H1 (cell line): ENCODE measurements around the gene EML4. TPM values are rescaled to one million over a fixed set of nuclear protein-coding genes. Genes with fewer than 3 reads are reported as not detected.

Experiments used
- CTCF ChIA-PET: fragments of 300-600 bp; sonication (Branson Sonifier 250); formaldehyde crosslinking; loops from one replicate; lab custom pipeline; 2021; ENCODE audit not compliant: partially characterized antibody; lab: Charles Lee
- POLR2A ChIA-PET: fragments of 300-600 bp; sonication (Branson Sonifier 250); formaldehyde crosslinking; loops from one replicate; lab custom pipeline; 2021; ENCODE audit warnings: inconsistent platforms; ENCODE audit not compliant: partially characterized antibody; lab: Charles Lee
- DNase-seq, 2 experiments: peaks; one replicate each; pipeline versions ENCODE4 v3.0.0 to v3.0.0-alpha.2; 2010 to 2022; ENCODE audit warnings: low spot score in 2 of 2, low read depth in 1 of 2, mixed read lengths in 1 of 2
- FAIRE-seq: peaks from 2 replicates; lab custom pipeline; 2011; peaks lifted over from hg19 to GRCh38; lab: Jason Lieb, UNC
- H2AFZ ChIP-seq: 2 replicates; pipeline ENCODE4 v1.8.1; 2012; ENCODE audit warnings: low read length, inconsistent platforms
- H2AK5ac ChIP-seq: 2 replicates; pipeline ENCODE4 v1.6.1; 2013; ENCODE audit warnings: low read depth, low read length
- H2BK120ac ChIP-seq: replicated peaks from 2 replicates; pipeline ENCODE3; 2013; ENCODE audit warnings: low read depth, low read length, inconsistent platforms
- H2BK12ac ChIP-seq: 2 replicates; pipeline ENCODE4 v1.6.1; 2013; ENCODE audit warnings: low read depth, low read length
- H2BK15ac ChIP-seq: 2 replicates; pipeline ENCODE4 v1.6.1; 2013; ENCODE audit warnings: low read length
- H2BK20ac ChIP-seq: 2 replicates; pipeline ENCODE4 v1.6.1; 2013; ENCODE audit warnings: low read length
- H2BK5ac ChIP-seq: 2 replicates; pipeline ENCODE4 v1.6.1; 2013; ENCODE audit warnings: low read depth, low read length
- H3K14ac ChIP-seq: 2 replicates; pipeline ENCODE4 v1.6.1; 2013; ENCODE audit warnings: inconsistent platforms; ENCODE audit not compliant: insufficient read length
- H3K18ac ChIP-seq: 2 replicates; pipeline ENCODE4 v1.6.1; 2013; ENCODE audit warnings: low read length; ENCODE audit errors: extremely low read depth
- H3K23ac ChIP-seq: 2 replicates; pipeline ENCODE4 v1.6.1; 2013; ENCODE audit warnings: inconsistent platforms; ENCODE audit not compliant: insufficient read length
- H3K23me2 ChIP-seq: 2 replicates; pipeline ENCODE4 v1.6.1; 2013; ENCODE audit warnings: low read depth, low read length
- H3K27ac ChIP-seq: 2 replicates; pipeline ENCODE4 v1.6.1; 2011; ENCODE audit warnings: low read depth, low read length, inconsistent platforms
- H3K27me3 ChIP-seq, 4 experiments: replicated peaks in 1 of 4; 1 replicate in 1 of 4; 2 replicates in 3 of 4; pipeline versions ENCODE4 v1.6.1 to v1.8.1; 2011 to 2013; ENCODE audit warnings: low read length in 3 of 4, mild to moderate bottlenecking in 3 of 4, inconsistent platforms in 2 of 4, mixed read lengths in 2 of 4, moderate library complexity in 1 of 4; ENCODE audit not compliant: control insufficient read depth in 3 of 4, insufficient read depth in 3 of 4; ENCODE audit errors: extremely low read depth in 1 of 4
- H3K36me3 ChIP-seq, 4 experiments: 2 replicates each; pipeline versions ENCODE4 v1.6.1 to v1.8.1; 2011 to 2013; ENCODE audit warnings: mild to moderate bottlenecking in 4 of 4, low read length in 3 of 4, moderate library complexity in 2 of 4, control low read depth in 1 of 4, inconsistent platforms in 1 of 4; ENCODE audit not compliant: insufficient read depth in 4 of 4, control insufficient read depth in 2 of 4
- H3K4ac ChIP-seq: replicated peaks from 2 replicates; pipeline ENCODE3; 2013; ENCODE audit warnings: low read length, low read depth, mixed read lengths, inconsistent platforms; ENCODE audit not compliant: insufficient read length
- H3K4me1 ChIP-seq, 4 experiments: replicated peaks in 1 of 4; 1 replicate in 1 of 4; 2 replicates in 3 of 4; pipeline versions ENCODE4 v1.6.1 to v1.8.1; 2011 to 2013; ENCODE audit warnings: low read length in 3 of 4, inconsistent platforms in 2 of 4, mixed read lengths in 1 of 4; ENCODE audit not compliant: insufficient read depth in 4 of 4, control insufficient read depth in 3 of 4
- H3K4me2 ChIP-seq, 2 experiments: 2 replicates each; pipeline versions ENCODE4 v1.6.1 to v1.8.1; 2011 to 2013; ENCODE audit warnings: low read depth in 2 of 2, low read length in 2 of 2, control low read depth in 1 of 2, inconsistent platforms in 1 of 2, mild to moderate bottlenecking in 1 of 2; ENCODE audit not compliant: insufficient read depth in 1 of 2
- H3K4me3 ChIP-seq, 4 experiments: fragments of 200-600, 300-600 bp in 1 of 4; sonication (generic), shearing (Covaris generic), sonication (Bioruptor Twin) in 1 of 4; 2 replicates each; pipeline versions ENCODE4 v1.5.1 to v1.8.1; 2011 to 2016; ENCODE audit warnings: low read length in 4 of 4, low read depth in 3 of 4, control low read depth in 2 of 4, inconsistent platforms in 2 of 4, mild to moderate bottlenecking in 2 of 4, mixed read lengths in 1 of 4, moderate library complexity in 1 of 4; ENCODE audit not compliant: insufficient read depth in 2 of 4; ENCODE audit errors: extremely low read depth in 1 of 4
- H3K56ac ChIP-seq: replicated peaks from 2 replicates; pipeline ENCODE3; 2013; ENCODE audit warnings: low read depth, mild to moderate bottlenecking, mixed read lengths, low read length, inconsistent platforms; ENCODE audit not compliant: insufficient read length
- H3K79me1 ChIP-seq: 2 replicates; pipeline ENCODE4 v1.6.1; 2013; ENCODE audit warnings: low read depth, low read length, control low read depth
- H3K79me2 ChIP-seq, 2 experiments: 2 replicates each; pipeline versions ENCODE4 v1.6.1 to v1.8.1; 2012 to 2013; ENCODE audit warnings: low read length in 2 of 2, mild to moderate bottlenecking in 2 of 2, inconsistent platforms in 1 of 2; ENCODE audit not compliant: insufficient read depth in 2 of 2, control insufficient read depth in 1 of 2
- H3K9ac ChIP-seq, 4 experiments: replicated peaks in 1 of 4; 1 replicate in 1 of 4; 2 replicates in 3 of 4; pipeline versions ENCODE4 v1.6.1 to v1.8.1; 2011 to 2013; ENCODE audit warnings: low read depth in 3 of 4, low read length in 3 of 4, control low read depth in 2 of 4, mild to moderate bottlenecking in 2 of 4, moderate library complexity in 2 of 4, inconsistent platforms in 1 of 4; ENCODE audit errors: extremely low read depth in 1 of 4
- H3K9me3 ChIP-seq, 2 experiments: 2 replicates each; pipeline versions ENCODE4 v1.6.1 to v1.8.1; 2012 to 2013; ENCODE audit warnings: mild to moderate bottlenecking in 2 of 2, moderate library complexity in 2 of 2, control low read depth in 1 of 2, inconsistent platforms in 1 of 2, low read depth in 1 of 2, low read length in 1 of 2, mixed read lengths in 1 of 2; ENCODE audit not compliant: insufficient read depth in 2 of 2
- H4K20me1 ChIP-seq, 2 experiments: replicated peaks in 1 of 2; 2 replicates each; pipeline versions ENCODE3 to v1.8.1; 2011 to 2013; ENCODE audit warnings: inconsistent platforms in 2 of 2, low read length in 2 of 2, mild to moderate bottlenecking in 1 of 2; ENCODE audit not compliant: insufficient read depth in 2 of 2, control insufficient read depth in 1 of 2
- H4K5ac ChIP-seq: 2 replicates; pipeline ENCODE4 v1.6.1; 2013; ENCODE audit warnings: low read length, low read depth, mixed read lengths, inconsistent platforms; ENCODE audit not compliant: insufficient read length
- H4K8ac ChIP-seq: 2 replicates; pipeline ENCODE4 v1.8.0; 2013; ENCODE audit warnings: mild to moderate bottlenecking, moderate library complexity, low read length, inconsistent platforms; ENCODE audit not compliant: insufficient read depth; ENCODE audit errors: extremely low read depth
- H4K91ac ChIP-seq: replicated peaks from 2 replicates; pipeline ENCODE3; 2013; ENCODE audit warnings: low read length, mixed read lengths, inconsistent platforms; ENCODE audit not compliant: insufficient read length
- CHD1 ChIP-seq: IDR thresholded peaks from 2 replicates; pipeline ENCODE4 v1.6.1; 2012; ENCODE audit warnings: low read depth, low read length, improper control_type of control experiment
- EP300 ChIP-seq, 2 experiments: IDR thresholded peaks; 1 replicate in 1 of 2; 2 replicates in 1 of 2; pipeline ENCODE4 v1.6.1; 2011 to 2012; ENCODE audit warnings: low read depth in 2 of 2, low read length in 2 of 2, mild to moderate bottlenecking in 2 of 2, borderline replicate concordance in 1 of 2, inconsistent platforms in 1 of 2, moderate library complexity in 1 of 2
- EZH2 ChIP-seq: fragments of 200-600 bp; sonication (generic); IDR thresholded peaks from 2 replicates; pipeline ENCODE4 v1.7.1; 2012; ENCODE audit warnings: low read depth, mild to moderate bottlenecking, moderate library complexity, low read length, inconsistent platforms; ENCODE audit not compliant: severe bottlenecking
- GTF2F1 ChIP-seq: IDR thresholded peaks from 2 replicates; pipeline ENCODE4 v1.6.1; 2012; ENCODE audit warnings: low read depth, low read length, improper control_type of control experiment, borderline replicate concordance
- JUND ChIP-seq: IDR thresholded peaks from 2 replicates; pipeline ENCODE4 v1.6.1; 2011; ENCODE audit warnings: mild to moderate bottlenecking, improper control_type of control experiment, low read length
- KDM4A ChIP-seq: IDR thresholded peaks from one replicate; pipeline ENCODE4 v1.7.1; 2012; ENCODE audit warnings: low read depth, mild to moderate bottlenecking, moderate library complexity, low read length, inconsistent platforms; ENCODE audit not compliant: severe bottlenecking
- KDM5A ChIP-seq: fragments of 200-600 bp; IDR thresholded peaks from 2 replicates; pipeline ENCODE4 v1.7.1; 2012; ENCODE audit warnings: mild to moderate bottlenecking, low read length, inconsistent platforms, mixed read lengths
- POLR2A ChIP-seq, 2 experiments: IDR thresholded peaks; 1 replicate in 1 of 2; 2 replicates in 1 of 2; pipeline ENCODE4 v1.6.1; 2011; ENCODE audit warnings: low read depth in 2 of 2, low read length in 2 of 2, mild to moderate bottlenecking in 2 of 2; ENCODE audit errors: control extremely low read depth in 1 of 2
- RFX5 ChIP-seq: IDR thresholded peaks from 2 replicates; pipeline ENCODE4 v1.6.1; 2011; ENCODE audit warnings: low read depth, low read length, improper control_type of control experiment, borderline replicate concordance
- RNF2 ChIP-seq: fragments of 200-900, 300-1000 bp; sonication (generic); IDR thresholded peaks from 2 replicates; pipeline ENCODE4 v1.7.1; 2016; ENCODE audit warnings: borderline replicate concordance, low read depth, mild to moderate bottlenecking, antibody characterized with exemption, low read length; ENCODE audit not compliant: poor library complexity, severe bottlenecking; ENCODE audit errors: missing control alignments
- RXRA ChIP-seq: IDR thresholded peaks from 2 replicates; pipeline ENCODE4 v1.6.1; 2011; ENCODE audit warnings: low read depth, mild to moderate bottlenecking, low read length, moderate library complexity; ENCODE audit not compliant: insufficient read depth
- SIRT6 ChIP-seq: IDR thresholded peaks from one replicate; pipeline ENCODE4 v1.7.1; 2012; ENCODE audit warnings: low read length, inconsistent platforms
- TEAD4 ChIP-seq: IDR thresholded peaks from 2 replicates; pipeline ENCODE4 v1.6.1; 2012; ENCODE audit warnings: low read depth, low read length, inconsistent platforms, mixed read lengths
- WGBS, 2 experiments: shearing (Covaris generic) in 1 of 2; methylation state at CpG; one replicate each; pipeline versions ENCODE4 v1.1.6 to v1.1.7; 2013 to 2015; ENCODE audit warnings: low lambda C conversion rate in 2 of 2, mixed read lengths in 2 of 2, inconsistent platforms in 1 of 2, low coverage in 1 of 2, missing lambda C conversion rate in 1 of 2; ENCODE audit not compliant: insufficient replicate concordance in 2 of 2, insufficient coverage in 1 of 2, insufficient read length in 1 of 2; ENCODE audit errors: extremely low coverage in 1 of 2, missing lambda C conversion rate in 1 of 2; 5-methylcytosine and 5-hydroxymethylcytosine counted together
- polyA plus RNA-seq, 7 experiments: library from polyadenylated mRNA; depleted of rRNA in 3 of 7; stranded (reverse) in 5 of 7; unstranded in 2 of 7; fragments of >200 nt in 5 of 7; fragments of 200-250 nt in 2 of 7; gene quantifications; 1 replicate in 5 of 7; 2 replicates in 1 of 7; 4 replicates in 1 of 7; pipeline versions ENCODE4 v1.2.1 to v1.2.3, GENCODE V29; 2011 to 2013; ENCODE audit warnings: missing spikeins in 2 of 7, mixed read lengths in 2 of 7
- total RNA-seq: library from RNA; stranded (reverse); fragmentation: NEBNext Ultra II Directional; extraction: Animal tissue kit (Norgen Biotek cat#: 25700); gene quantifications from 2 replicates; pipeline ENCODE4 v1.2.1, GENCODE V29; 2021

The EML4 gene
- total and polyA plus RNA-seq, 2 of the 8 experiments (the other 6 are each of a cell fraction or from before 2014, with no cell fraction given) = 50.1 to 104 TPM

GRCh38 chr2:42249284-42249683, 80.1 kb downstream of the EML4 start:
- WGBS, 2 experiments = 96% methylated on average over 2 of the region's 2 CpGs; no CpG with 5 or more reads in 1 of the 2 experiments
- no peak overlapping the region for H3K23ac ChIP-seq
- no peaks in the 10 kb centered on the region; the same call in 1 of the 2 replicates for H3K79me1 ChIP-seq
- no peak overlapping the region for H2AK5ac ChIP-seq
- POLR2A ChIA-PET = no interaction called here
- no peaks in the 10 kb centered on the region for H3K23me2 ChIP-seq
- no peak overlapping the region for H2AFZ ChIP-seq
- no peak for FAIRE-seq
- H3K4me1 ChIP-seq = peaks cover 0 to 4% (median 0%) of the 10 kb centered on the region in 4 experiments; a peak in 1 of 7 replicates
- no peaks in the 10 kb centered on the region; a peak in 1 of 4 replicates for H3K9me3 ChIP-seq
- H4K20me1 ChIP-seq = no peaks in the 10 kb centered on the region
- H3K79me2 ChIP-seq = peaks cover 0 to 4% of the 10 kb centered on the region in 2 experiments; a peak in 2 of 4 replicates
- no peak overlapping the region for H3K18ac ChIP-seq
- no peak overlapping the region for H3K4ac ChIP-seq
- no peak overlapping the region for H3K56ac ChIP-seq
- no peak overlapping the region for H3K27ac ChIP-seq
- H2BK12ac ChIP-seq = no peak overlapping the region
- no peaks in the 10 kb centered on the region for H3K27me3 ChIP-seq
- no peak overlapping the region for H4K5ac ChIP-seq
- H3K9ac ChIP-seq = no peak overlapping the region
- H2BK5ac ChIP-seq = no peak overlapping the region
- no peak overlapping the region for H2BK120ac ChIP-seq
- CTCF ChIA-PET = interaction anchor here (1.2 kb wide), 1 partner anchor 13 kb away, joined by 3 read pairs; no protein-coding TSS in a partner anchor
- H4K8ac ChIP-seq = no peak overlapping the region
- H2BK20ac ChIP-seq = no peak overlapping the region
- no peak overlapping the region for H3K4me3 ChIP-seq
- H2BK15ac ChIP-seq = no peak overlapping the region
- no peak overlapping the region for H3K14ac ChIP-seq
- no peak overlapping the region for H4K91ac ChIP-seq
- DNase-seq = no peak
- no peak overlapping the region for H3K4me2 ChIP-seq
- peaks cover 0 to 10% (median 1%) of the 10 kb centered on the region in 4 experiments; a peak in 3 of 8 replicates for H3K36me3 ChIP-seq
- TF ChIP-seq RNF2 (no peak), KDM5A (no peak), GTF2F1 (no peak), JUND (no peak), TEAD4 (no peak), SIRT6 (no peak), CHD1 (no peak), KDM4A (no peak), RFX5 (no peak), EP300 (IDR thresholded peaks at IDR 0.05; ENCODE audit: borderline replicate concordance in 1 of 2, low read depth in 2 of 2, low read length in 2 of 2) (no peak), RXRA (no peak), EZH2 (no peak), POLR2A (IDR thresholded peaks at IDR 0.05; ENCODE audit: control extremely low read depth in 1 of 2, low read depth in 2 of 2, low read length in 2 of 2) (no peak)
